ES-I3 (cell line): ENCODE data around the gene KCNN4.

ENCODE experiments used
- H3K36me3 ChIP-seq: 2 replicates; pipeline ENCODE4 v1.6.1; 2013; ENCODE audit warnings: mild to moderate bottlenecking, low read length, control low read depth, moderate library complexity; ENCODE audit not compliant: insufficient read depth
- H3K4me1 ChIP-seq: 2 replicates; pipeline ENCODE4 v1.6.1; 2013; ENCODE audit warnings: mild to moderate bottlenecking, control low read depth, low read length; ENCODE audit not compliant: insufficient read depth
- H3K9ac ChIP-seq: 2 replicates; pipeline ENCODE4 v1.6.1; 2013; ENCODE audit warnings: low read depth, mild to moderate bottlenecking, low read length, moderate library complexity
- H3K9me3 ChIP-seq: 2 replicates; pipeline ENCODE4 v1.6.1; 2013; ENCODE audit warnings: mild to moderate bottlenecking, low read length, moderate library complexity; ENCODE audit not compliant: control insufficient read depth, insufficient read depth

KCNN4 gene

GRCh38 chr19:43735957-43736356 is 44.8 kb downstream of the KCNN4 start:
- Histone ChIP-seq H3K9me3 (no peaks in the 10 kb centered on the region), H3K4me1 (peaks cover 20% of the 10 kb centered on the region; the same call in 1 of the 2 replicates), H3K36me3 (peaks cover 21% of the 10 kb centered on the region), H3K9ac (no peak overlapping the region; the same call in 1 of the 2 replicates)

- no peaks in the 10 kb centered on the region for H3K9me3 ChIP-seq
- peaks cover 20% of the 10 kb centered on the region; the same call in 1 of the 2 replicates for H3K4me1 ChIP-seq
- H3K9ac ChIP-seq: no peak overlapping the region
- H3K36me3 ChIP-seq: peaks cover 21% of the 10 kb centered on the region
Measured at GRCh38 chr19:43735013-43735412, 45.8 kb downstream of the KCNN4 start.

GRCh38 chr19:43731846-43732245 is 48.9 kb downstream of the KCNN4 start:
- peaks cover 5% of the 10 kb centered on the region; the same call in 1 of the 2 replicates for H3K4me1 ChIP-seq
- peaks cover 14% of the 10 kb centered on the region for H3K36me3 ChIP-seq
- H3K9me3 ChIP-seq: no peaks in the 10 kb centered on the region; the same call in 1 of the 2 replicates
- no peak overlapping the region for H3K9ac ChIP-seq

- H3K36me3 ChIP-seq: peaks cover 14% of the 10 kb centered on the region
- no peaks in the 10 kb centered on the region; the same call in 1 of the 2 replicates for H3K9me3 ChIP-seq
- no peak overlapping the region for H3K9ac ChIP-seq
- H3K4me1 ChIP-seq: peaks cover 5% of the 10 kb centered on the region; the same call in 1 of the 2 replicates
Measured at GRCh38 chr19:43731346-43731745, 49.4 kb downstream of the KCNN4 start.

GRCh38 chr19:43729919-43730318 is 50.9 kb downstream of the KCNN4 start:
- Histone ChIP-seq H3K4me1 (no peaks in the 10 kb centered on the region), H3K36me3 (peaks cover 14% of the 10 kb centered on the region), H3K9me3 (no peaks in the 10 kb centered on the region; the same call in 1 of the 2 replicates), H3K9ac (no peak overlapping the region)

- no peaks in the 10 kb centered on the region; the same call in 1 of the 2 replicates for H3K9me3 ChIP-seq
- H3K36me3 ChIP-seq: peaks cover 9% of the 10 kb centered on the region
- H3K9ac ChIP-seq: no peak overlapping the region
- H3K4me1 ChIP-seq: no peaks in the 10 kb centered on the region
Measured at GRCh38 chr19:43727593-43727853, 53.2 kb downstream of the KCNN4 start.

- Histone ChIP-seq H3K36me3 (peaks cover 4% of the 10 kb centered on the region), H3K9ac (no peak overlapping the region), H3K4me1 (no peaks in the 10 kb centered on the region), H3K9me3 (no peaks in the 10 kb centered on the region; the same call in 1 of the 2 replicates)
Measured at GRCh38 chr19:43726736-43727592, 53.8 kb downstream of the KCNN4 start.

GRCh38 chr19:43725468-43725867 is 55.3 kb downstream of the KCNN4 start:
- Histone ChIP-seq H3K4me1 (no peaks in the 10 kb centered on the region), H3K9me3 (no peaks in the 10 kb centered on the region; the same call in 1 of the 2 replicates), H3K9ac (no peak overlapping the region), H3K36me3 (no peaks in the 10 kb centered on the region)

GRCh38 chr19:43724896-43725295 is 55.9 kb downstream of the KCNN4 start:
- Histone ChIP-seq H3K9me3 (no peaks in the 10 kb centered on the region; the same call in 1 of the 2 replicates), H3K9ac (no peak overlapping the region), H3K4me1 (no peaks in the 10 kb centered on the region; the same call in 1 of the 2 replicates), H3K36me3 (no peaks in the 10 kb centered on the region)

GRCh38 chr19:43723588-43723987 is 57.2 kb downstream of the KCNN4 start:
- H3K4me1 ChIP-seq: no peaks in the 10 kb centered on the region; the same call in 1 of the 2 replicates
- no peaks in the 10 kb centered on the region; the same call in 1 of the 2 replicates for H3K9me3 ChIP-seq

GRCh38 chr19:43721469-43722048 is 59.2 kb downstream of the KCNN4 start:
- Histone ChIP-seq H3K4me1 (no peaks in the 10 kb centered on the region; the same call in 1 of the 2 replicates), H3K9ac (no peak overlapping the region)

More at GRCh38 chr19:43723588-43723987, 57.2 kb downstream of the KCNN4 start:
- Histone ChIP-seq H3K36me3 (no peaks in the 10 kb centered on the region), H3K9ac (no peak overlapping the region)

GRCh38 chr19:43720936-43721335 is 59.8 kb downstream of the KCNN4 start:
- no peak overlapping the region for H3K9ac ChIP-seq

More at GRCh38 chr19:43721469-43722048, 59.2 kb downstream of the KCNN4 start:
- Histone ChIP-seq H3K9me3 (no peaks in the 10 kb centered on the region), H3K36me3 (no peaks in the 10 kb centered on the region)

GRCh38 chr19:43719918-43720317 is 60.9 kb downstream of the KCNN4 start:
- H3K36me3 ChIP-seq: no peaks in the 10 kb centered on the region
- H3K9ac ChIP-seq: no peak overlapping the region
- no peaks in the 10 kb centered on the region; the same call in 1 of the 2 replicates for H3K4me1 ChIP-seq
- H3K9me3 ChIP-seq: no peaks in the 10 kb centered on the region

More at GRCh38 chr19:43720936-43721335, 59.8 kb downstream of the KCNN4 start:
- Histone ChIP-seq H3K4me1 (no peaks in the 10 kb centered on the region; the same call in 1 of the 2 replicates), H3K36me3 (no peaks in the 10 kb centered on the region), H3K9me3 (no peaks in the 10 kb centered on the region)

- no peaks in the 10 kb centered on the region for H3K9me3 ChIP-seq
- no peaks in the 10 kb centered on the region for H3K36me3 ChIP-seq
- H3K4me1 ChIP-seq: no peaks in the 10 kb centered on the region; the same call in 1 of the 2 replicates
- H3K9ac ChIP-seq: no peak overlapping the region
Measured at GRCh38 chr19:43719378-43719868, 61.4 kb downstream of the KCNN4 start.
